Adrenal gland (tissue), 12 donors: ENCODE data around the gene GTF2F1. TPM values are rescaled to one million over a fixed set of nuclear protein-coding genes. Genes with fewer than 3 reads are reported as not detected.

Source experiments
- DNase-seq, 7 donors: peaks; one replicate each; pipeline ENCODE4 v3.0.0-alpha.2; 2019 to 2020
- H3K27ac ChIP-seq, 5 donors: fragments of 200-600 bp; sonication (generic) in 4 of 5; 1 replicate in 3 of 5; 2 replicates in 2 of 5; pipeline versions ENCODE4 v1.5.1 to v1.8.0; 2016 to 2020; ENCODE audit warnings: mild to moderate bottlenecking in 1 of 5
- H3K27me3 ChIP-seq: fragments of 200-600 bp; 2 replicates; pipeline ENCODE4 v1.8.0; 2021
- H3K36me3 ChIP-seq, 2 donors: fragments of 200-600 bp; replicated peaks in 1 of 2; 1 replicate in 1 of 2; 2 replicates in 1 of 2; pipeline versions ENCODE4 v1.5.1 to v1.8.0; 2018 to 2022
- H3K4me1 ChIP-seq, 2 donors: fragments of 200-600 bp; replicated peaks in 1 of 2; 1 replicate in 1 of 2; 2 replicates in 1 of 2; pipeline versions ENCODE4 v1.5.1 to v1.8.0; 2018 to 2021
- H3K4me3 ChIP-seq, 4 donors: fragments of 200-600 bp; sonication (generic) in 3 of 4; one replicate each; pipeline ENCODE4 v1.5.1; 2016 to 2018
- H3K9me3 ChIP-seq, 3 donors: fragments of 200-600 bp; sonication (generic) in 1 of 3; replicated peaks in 1 of 3; 1 replicate in 2 of 3; 2 replicates in 1 of 3; pipeline versions ENCODE4 v1.5.1 to v1.8.0; 2016 to 2021
- CTCF ChIP-seq, 6 experiments: fragments of 450-650 bp in 4 of 6; fragments of 200-600 bp in 2 of 6; sonication (generic) in 1 of 6; IDR thresholded peaks; 1 replicate in 5 of 6; 2 replicates in 1 of 6; pipeline versions ENCODE4 v1.5.1 to v1.8.0; 2016 to 2021; ENCODE audit warnings: antibody characterized with exemption in 6 of 6, mild to moderate bottlenecking in 2 of 6, moderate library complexity in 1 of 6
- POLR2A ChIP-seq, 2 donors: fragments of 450-650 bp; IDR thresholded peaks; one replicate each; pipeline ENCODE4 v1.6.1; 2017; ENCODE audit warnings: antibody characterized with exemption in 2 of 2, mild to moderate bottlenecking in 2 of 2, moderate library complexity in 1 of 2
- WGBS, 4 donors: extraction: QIAGEN DNeasy Blood & Tissue Kit in 2 of 4; methylation state at CpG; one replicate each; pipeline versions ENCODE4 v1.1.5 to v1.1.7; 2013 to 2017; 5-methylcytosine and 5-hydroxymethylcytosine counted together
- intact Hi-C, 2 donors: fragments of 100-400 bp; cut with DNase I; formaldehyde crosslinking; loops; one replicate each; pipeline versions ENCODE4 v1.14.1 to v1.15.0; 2022 to 2023
- polyA plus RNA-seq, 3 donors: library from polyadenylated mRNA; stranded (reverse); fragments of 200-250 nt in 2 of 3; fragments of 350-450 nt in 1 of 3; fragmentation: Illumina TruSeq in 1 of 3; extraction: RNeasy Lipid Tissue Mini Kit (QIAGEN cat#74804) in 1 of 3; gene quantifications; one replicate each; pipeline ENCODE4 v1.2.3, GENCODE V29; 2013 to 2014
- total RNA-seq, 9 donors: library from RNA; depleted of rRNA in 4 of 9; stranded (reverse); fragments of >200 nt in 4 of 9; fragments of 120-200 nt in 1 of 9; fragmentation: NEBNext Ultra II Directional in 1 of 9; extraction: Animal tissue kit (Norgen Biotek cat#: 25700) in 1 of 9; gene quantifications; one replicate each; pipeline versions ENCODE4 v1.1.0 to v1.2.4, GENCODE V29; 2013 to 2023
- donor health status: healthy with polysubstance abuse.
- donor health status: Bipolar disorder and iron deficiency.
- donor health status: DM: yes; HTN: yes; CAD: no.
- donor health status: DM: no; HTN: no; CAD: no.
- donor health status: DM: no; HTN: no; CAD: no.
- donor health status: DM: yes; HTN: yes; CAD: no.

GTF2F1 gene
- total and polyA plus RNA-seq, 12 donors: 29.0 to 79.1 (median 53.8) TPM

DNA sequence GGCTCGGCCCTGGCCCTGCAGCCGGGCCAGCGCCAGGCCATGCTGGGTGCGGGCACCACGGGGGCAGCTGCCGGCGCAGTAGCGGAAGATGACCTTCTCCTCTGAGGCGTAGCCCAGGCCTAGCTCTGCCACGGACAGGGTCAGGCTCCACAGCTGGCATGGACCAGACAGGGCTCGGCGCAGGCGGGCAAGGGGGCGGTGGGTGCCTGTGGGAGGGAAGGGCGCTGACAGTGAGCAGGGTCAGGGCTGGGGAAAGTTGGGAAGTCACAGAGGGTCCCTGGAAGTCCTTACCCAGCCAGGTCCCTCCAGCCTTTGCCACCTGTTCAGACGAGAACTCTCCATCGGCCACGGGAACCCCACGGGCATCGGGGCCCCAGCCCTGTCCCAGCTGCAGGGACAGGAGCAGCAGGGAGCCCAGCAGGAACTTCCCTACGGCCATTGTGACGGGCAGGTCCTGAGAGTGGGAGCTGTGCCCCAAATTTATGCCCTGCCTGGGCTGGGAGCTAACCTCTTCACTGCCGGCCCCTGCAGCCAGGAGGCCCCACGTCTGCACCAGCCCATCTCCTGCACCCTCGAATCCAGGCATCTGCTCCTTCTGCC, 17.5 kb downstream of the GTF2F1 start, which contains the start of gene PSPN:
PSPN (minus strand) TSS at position 523 of the 600 bp plus-strand sequence; CDS start at position 439, 84 bp downstream.
- intact Hi-C loops: no loop called here
- TF ChIP-seq CTCF (IDR thresholded peaks at IDR 0.05) (no peak), POLR2A (IDR thresholded peaks at IDR 0.05) (no peak)
- Histone ChIP-seq H3K27ac (no peak within 1 kb of the TSS), H3K9me3 (no peaks in the 10 kb centered on the region), H3K4me3 (no peak within 1 kb of the TSS), H3K36me3 (peaks cover 0 to 26% of the 10 kb centered on the region in 2 donors), H3K27me3 (no peaks in the 10 kb centered on the region), H3K4me1 (peaks cover 5% of the 10 kb centered on the region in 2 donors)
- WGBS, 4 donors: 82 to 85% (median 84%) methylated on average over 11 to 25 of the region's 25 CpGs
- DNase-seq: no peak

GRCh38 chr19:6374711-6375410, 18.1 kb downstream of the GTF2F1 start:
- Histone ChIP-seq H3K27me3 (no peaks in the 10 kb centered on the region), H3K36me3 (peaks cover 0 to 20% of the 10 kb centered on the region in 2 donors), H3K27ac (no peak overlapping the region), H3K4me1 (peaks cover 5% of the 10 kb centered on the region in 2 donors), H3K9me3 (no peaks in the 10 kb centered on the region), H3K4me3 (no peak overlapping the region)
- TF ChIP-seq POLR2A (IDR thresholded peaks at IDR 0.05) (no peak), CTCF (IDR thresholded peaks at IDR 0.05) (no peak)
- 84 to 97% (median 89%) methylated on average over 7 to 29 of the region's 29 CpGs for WGBS, 4 donors
- DNase-seq: no peak
- intact Hi-C loops: no loop called here

- TF ChIP-seq CTCF (IDR thresholded peaks at IDR 0.05): no peak
- no peak for TF ChIP-seq POLR2A (IDR thresholded peaks at IDR 0.05)
- peak in 5 of 7 donors; percentile 31 to 50 (median 47) for DNase-seq
- no peak overlapping the region for H3K4me3 ChIP-seq
- peaks cover 5% of the 10 kb centered on the region in 2 donors for H3K4me1 ChIP-seq
- peaks cover 0 to 14% of the 10 kb centered on the region in 2 donors for H3K36me3 ChIP-seq
- 73 to 84% (median 83%) methylated on average over 9 to 29 of the region's 29 CpGs for WGBS, 4 donors
- no peaks in the 10 kb centered on the region for H3K27me3 ChIP-seq
- H3K27ac ChIP-seq: peak overlapping the region in 1 of 5 donors; percentile 17
- no peaks in the 10 kb centered on the region for H3K9me3 ChIP-seq
- intact Hi-C loops: no loop called here
These were observed 18.7 kb downstream of the GTF2F1 start for GRCh38 chr19:6374161-6374709.

- Histone ChIP-seq H3K27ac (peak overlapping the region in 3 of 5 donors; percentile 17 to 96 (median 50)), H3K4me3 (peak overlapping the region in 2 of 4 donors; percentile 78 to 99), H3K27me3 (no peaks in the 10 kb centered on the region), H3K36me3 (peaks cover 0 to 14% of the 10 kb centered on the region in 2 donors), H3K9me3 (no peaks in the 10 kb centered on the region), H3K4me1 (peaks cover 5% of the 10 kb centered on the region in 2 donors)
- WGBS, 4 donors: 21 to 28% (median 24%) methylated on average over 4 to 5 of the region's 5 CpGs
- TF ChIP-seq POLR2A (IDR thresholded peaks at IDR 0.05) (no peak), CTCF (IDR thresholded peaks at IDR 0.05) (no peak)
- no peak for DNase-seq
- intact Hi-C loops: no loop called here
These were observed 19.2 kb downstream of the GTF2F1 start for GRCh38 chr19:6373813-6374108.
